ENCODE data around the gene PTPA. TPM values are rescaled to one million over a fixed set of nuclear protein-coding genes. Genes with fewer than 3 reads are reported as not detected.
"Not testable (repeated sequence)": the region's sequence is repeated elsewhere in the genome, so short reads cannot be mapped to it uniquely, and the experiment has no call there.

The PTPA gene
- total RNA-seq, 2 experiments from 2014 or later = 88.3 to 97.7 TPM

GRCh38 chr9:129181246-129181645, 70.0 kb downstream of the PTPA start:
- DNase-seq = no peak
- Mint-ChIP-seq H3K4me3 (no peak overlapping the region), H3K4me1 (peaks cover 27% of the 10 kb centered on the region), H3K27ac (no peak overlapping the region), H3K36me3 (ENCODE audit: low read depth) (no peaks in the 10 kb centered on the region), H3K9me3 (no peaks in the 10 kb centered on the region), H3K27me3 (peaks cover 8% of the 10 kb centered on the region)
- ChIA-PET POLR2A (interaction anchor here (2.4 kb wide), 1 partner anchor 10 kb away, joined by 6 read pairs; no protein-coding TSS in a partner anchor), CTCF (interaction anchor here (1.3 to 1.4 kb wide), 2 partner anchors 9 to 31 kb away, joined by 3 read pairs; no protein-coding TSS in a partner anchor)

- Mint-ChIP-seq H3K27ac (no peak overlapping the region), H3K27me3 (peaks cover 8% of the 10 kb centered on the region), H3K9me3 (no peaks in the 10 kb centered on the region), H3K4me3 (no peak overlapping the region), H3K4me1 (peaks cover 34% of the 10 kb centered on the region), H3K36me3 (ENCODE audit: low read depth) (no peaks in the 10 kb centered on the region)
- POLR2A ChIA-PET = interaction anchor here (1.0 to 2.4 kb wide), 2 partner anchors 9 to 42 kb away, joined by 4 to 6 read pairs; no protein-coding TSS in a partner anchor
- CTCF ChIA-PET = interaction anchor here (1.0 to 1.4 kb wide), 2 partner anchors 9 to 39 kb away, joined by 3 to 4 read pairs; no protein-coding TSS in a partner anchor
- no peak for DNase-seq
Observed at GRCh38 chr9:129182122-129182521, 70.9 kb downstream of the PTPA start.

GRCh38 chr9:129182625-129183494, 71.6 kb downstream of the PTPA start:
- ChIA-PET CTCF (interaction anchor here (1.0 to 1.4 kb wide), 2 partner anchors 10 to 40 kb away, joined by 3 to 4 read pairs; no protein-coding TSS in a partner anchor), POLR2A (interaction anchor here (1.0 to 2.4 kb wide), 2 partner anchors 8 to 43 kb away, joined by 4 to 6 read pairs; no protein-coding TSS in a partner anchor)
- H3K36me3 Mint-ChIP-seq (ENCODE audit: low read depth) = no peaks in the 10 kb centered on the region
- H3K4me3 Mint-ChIP-seq = no peak overlapping the region
- H3K27me3 Mint-ChIP-seq = peaks cover 6% of the 10 kb centered on the region
- no peak overlapping the region for H3K27ac Mint-ChIP-seq
- peaks cover 2% of the 10 kb centered on the region for H3K9me3 Mint-ChIP-seq
- H3K4me1 Mint-ChIP-seq = peaks cover 33% of the 10 kb centered on the region
- DNase-seq = no peak

GRCh38 chr9:129183495-129184218, 72.4 kb downstream of the PTPA start:
- Mint-ChIP-seq H3K27ac (no peak overlapping the region), H3K4me3 (no peak overlapping the region), H3K9me3 (peaks cover 2% of the 10 kb centered on the region), H3K4me1 (peaks cover 33% of the 10 kb centered on the region), H3K27me3 (peaks cover 4% of the 10 kb centered on the region), H3K36me3 (ENCODE audit: low read depth) (no peaks in the 10 kb centered on the region)
- no peak for DNase-seq
- POLR2A ChIA-PET = interaction anchor here (0.6 to 1.2 kb wide), 3 partner anchors 9 to 682 kb away, joined by 3 to 4 read pairs (median 4); no protein-coding TSS in a partner anchor
- CTCF ChIA-PET = interaction anchor here (0.7 to 1.2 kb wide), 4 partner anchors 9 to 75 kb away, joined by 3 to 4 read pairs (median 3); no protein-coding TSS in a partner anchor

GRCh38 chr9:129184219-129184524, 73.0 kb downstream of the PTPA start:
- Mint-ChIP-seq H3K27me3 (peaks cover 4% of the 10 kb centered on the region), H3K4me1 (peaks cover 30% of the 10 kb centered on the region), H3K9me3 (peaks cover 2% of the 10 kb centered on the region), H3K27ac (no peak overlapping the region), H3K4me3 (no peak overlapping the region), H3K36me3 (ENCODE audit: low read depth) (no peaks in the 10 kb centered on the region)
- no peak for DNase-seq
- ChIA-PET POLR2A (interaction anchor here (0.6 to 1.2 kb wide), 3 partner anchors 9 to 682 kb away, joined by 3 to 4 read pairs (median 4); no protein-coding TSS in a partner anchor), CTCF (interaction anchor here (0.7 to 1.2 kb wide), 4 partner anchors 9 to 75 kb away, joined by 3 to 4 read pairs (median 3); no protein-coding TSS in a partner anchor)

- ChIA-PET CTCF (interaction anchor here (0.8 to 1.2 kb wide), 3 partner anchors 10 to 46 kb away, joined by 3 to 7 read pairs (median 3); no protein-coding TSS in a partner anchor), POLR2A (interaction anchor here (0.6 to 1.2 kb wide), 3 partner anchors 8 to 681 kb away, joined by 3 to 4 read pairs (median 4); no protein-coding TSS in a partner anchor)
- Mint-ChIP-seq H3K9me3 (peaks cover 2% of the 10 kb centered on the region), H3K4me3 (no peak overlapping the region), H3K36me3 (ENCODE audit: low read depth) (no peaks in the 10 kb centered on the region), H3K27me3 (peaks cover 4% of the 10 kb centered on the region), H3K4me1 (peaks cover 30% of the 10 kb centered on the region), H3K27ac (no peak overlapping the region)
- DNase-seq = no peak
Observed at GRCh38 chr9:129184596-129185122, 73.4 kb downstream of the PTPA start.

GRCh38 chr9:129185402-129185801, 74.2 kb downstream of the PTPA start:
- H3K4me1 Mint-ChIP-seq = peaks cover 30% of the 10 kb centered on the region
- peaks cover 2% of the 10 kb centered on the region for H3K9me3 Mint-ChIP-seq
- CTCF ChIA-PET = interaction anchor here (0.6 kb wide), 1 partner anchor 11 kb away, joined by 3 read pairs; no protein-coding TSS in a partner anchor
- no peak overlapping the region for H3K4me3 Mint-ChIP-seq
- no peak overlapping the region for H3K27ac Mint-ChIP-seq
- no peak for DNase-seq
- POLR2A ChIA-PET = interaction anchor here (2.4 kb wide), 1 partner anchor 8 kb away, joined by 18 read pairs; the partner anchor contains the start of gene IER5L
- no peaks in the 10 kb centered on the region for H3K36me3 Mint-ChIP-seq (ENCODE audit: low read depth)
- H3K27me3 Mint-ChIP-seq = peaks cover 4% of the 10 kb centered on the region

GRCh38 chr9:129185991-129186390, 74.8 kb downstream of the PTPA start:
- ChIA-PET CTCF (interaction anchor here (0.6 to 1.5 kb wide), 2 partner anchors 8 to 11 kb away, joined by 3 to 4 read pairs; partner anchors contain the start of gene IER5L), POLR2A (interaction anchor here (0.9 to 2.4 kb wide), 2 partner anchors 8 to 227 kb away, joined by 3 to 18 read pairs; partner anchors contain the start of gene IER5L)
- H3K4me3 Mint-ChIP-seq = no peak overlapping the region
- peak; percentile 69 for DNase-seq
- peaks cover 30% of the 10 kb centered on the region for H3K4me1 Mint-ChIP-seq
- no peak overlapping the region for H3K27ac Mint-ChIP-seq
- H3K27me3 Mint-ChIP-seq = peaks cover 4% of the 10 kb centered on the region
- peaks cover 2% of the 10 kb centered on the region for H3K9me3 Mint-ChIP-seq
- no peaks in the 10 kb centered on the region for H3K36me3 Mint-ChIP-seq (ENCODE audit: low read depth)

GRCh38 chr9:129187042-129187441, 75.8 kb downstream of the PTPA start:
- ChIA-PET POLR2A (interaction anchor here (0.7 to 2.4 kb wide), 4 partner anchors 9 to 226 kb away, joined by 3 to 18 read pairs (median 3); partner anchors contain the start of gene IER5L), CTCF (interaction anchor here (1.1 to 1.5 kb wide), 2 partner anchors 9 to 47 kb away, joined by 3 to 4 read pairs; partner anchors contain the start of gene IER5L)
- no peak overlapping the region for H3K4me3 Mint-ChIP-seq
- H3K9me3 Mint-ChIP-seq = peaks cover 3% of the 10 kb centered on the region
- H3K27me3 Mint-ChIP-seq = no peaks in the 10 kb centered on the region
- H3K27ac Mint-ChIP-seq = no peak overlapping the region
- peaks cover 30% of the 10 kb centered on the region for H3K4me1 Mint-ChIP-seq
- no peaks in the 10 kb centered on the region for H3K36me3 Mint-ChIP-seq (ENCODE audit: low read depth)
- no peak for DNase-seq

GRCh38 chr9:129189971-129190370, 78.8 kb downstream of the PTPA start:
- ChIA-PET POLR2A (interaction anchor here (1.5 kb wide), 1 partner anchor 9 kb away, joined by 6 read pairs; no protein-coding TSS in a partner anchor), CTCF (interaction anchor here (1.1 kb wide), 1 partner anchor 47 kb away, joined by 3 read pairs; no protein-coding TSS in a partner anchor)

GRCh38 chr9:129191234-129191633, 80.0 kb downstream of the PTPA start:
- DNase-seq = no peak
- Mint-ChIP-seq H3K4me1 (peaks cover 8% of the 10 kb centered on the region), H3K27me3 (peaks cover 22% of the 10 kb centered on the region), H3K9me3 (peaks cover 7% of the 10 kb centered on the region), H3K4me3 (no peak overlapping the region), H3K27ac (no peak overlapping the region), H3K36me3 (ENCODE audit: low read depth) (no peaks in the 10 kb centered on the region)
- POLR2A ChIA-PET = interaction anchor here (0.9 to 1.5 kb wide), 2 partner anchors 10 to 14 kb away, joined by 3 to 6 read pairs; no protein-coding TSS in a partner anchor
- CTCF ChIA-PET = interaction anchor here (0.7 kb wide), 1 partner anchor 337 kb away, joined by 3 read pairs; no protein-coding TSS in a partner anchor

More at GRCh38 chr9:129189971-129190370, 78.8 kb downstream of the PTPA start:
- H3K36me3 Mint-ChIP-seq (ENCODE audit: low read depth); H3K27ac Mint-ChIP-seq; H3K4me3 Mint-ChIP-seq; DNase-seq; H3K9me3 Mint-ChIP-seq: not testable (repeated sequence)
- peaks cover 19% of the 10 kb centered on the region for H3K27me3 Mint-ChIP-seq
- H3K4me1 Mint-ChIP-seq = peaks cover 21% of the 10 kb centered on the region

- H3K36me3 Mint-ChIP-seq (ENCODE audit: low read depth) = no peaks in the 10 kb centered on the region
- H3K4me3 Mint-ChIP-seq = no peak overlapping the region
- no peak for DNase-seq
- H3K4me1 Mint-ChIP-seq = no peaks in the 10 kb centered on the region
- no peak overlapping the region for H3K27ac Mint-ChIP-seq
- ChIA-PET CTCF (no interaction called here), POLR2A (no interaction called here)
- H3K9me3 Mint-ChIP-seq = peaks cover 5% of the 10 kb centered on the region
- H3K27me3 Mint-ChIP-seq = peaks cover 22% of the 10 kb centered on the region
Observed at GRCh38 chr9:129193655-129194054, 82.4 kb downstream of the PTPA start.

Measured in activated CD4-positive, alpha-beta memory T cell treated with anti-CD3 and anti-CD28 coated beads, Interleukin-2, amount 10 ng/mL, durations not matched to agents 7 days and 5 days (primary cell).